HEK293 (cell line): Measurements from ENCODE around the gene CCDC187.

Source experiments
- CTCF ChIP-seq: fragments of 450-650 bp; formaldehyde crosslinking; IDR thresholded peaks from 2 replicates; pipeline ENCODE4 v1.5.1; 2016; ENCODE audit warnings: missing biosample characterization, missing genetic modification characterization
- TCF7L2 ChIP-seq: IDR thresholded peaks from 2 replicates; pipeline ENCODE4 v1.6.1; 2011; ENCODE audit warnings: low read depth, mild to moderate bottlenecking, inconsistent platforms, low read length, moderate library complexity, borderline replicate concordance
- ZNF623 ChIP-seq: fragments of 450-650 bp; formaldehyde crosslinking; IDR thresholded peaks from 2 replicates; pipeline ENCODE4 v1.5.1; 2016; ENCODE audit warnings: missing biosample characterization, missing genetic modification characterization
- ZNF670 ChIP-seq: fragments of 450-650 bp; formaldehyde crosslinking; IDR thresholded peaks from 2 replicates; pipeline ENCODE4 v1.5.1; 2016; ENCODE audit warnings: missing biosample characterization, missing genetic modification characterization, low read depth

- TF ChIP-seq TCF7L2 (no peak), ZNF623 (tag by site-specific recombination) (no peak), CTCF (no peak), ZNF670 (tag by site-specific recombination) (no peak)
Measured at GRCh38 chr9:136230365-136230764, 73.5 kb downstream of the CCDC187 start.
